K562 (cell line): ENCODE measurements around the gene PRKAR2B. TPM values are rescaled to one million over a fixed set of nuclear protein-coding genes. Genes with fewer than 3 reads are reported as not detected.

Experiments used
- ARID1B ChIP-seq: fragments of 450-650 bp; IDR thresholded peaks from 2 replicates; pipeline ENCODE4 v1.6.1; 2016; ENCODE audit warnings: antibody characterized with exemption, mild to moderate bottlenecking, inconsistent platforms
- ARNT ChIP-seq, 2 experiments: fragments of 450-650 bp; IDR thresholded peaks; 2 replicates each; pipeline ENCODE4 v1.6.1; 2016; ENCODE audit warnings: mild to moderate bottlenecking in 1 of 2
- BCOR ChIP-seq: fragments of 450-650 bp; IDR thresholded peaks from 2 replicates; pipeline ENCODE4 v1.6.1; 2016
- CC2D1A ChIP-seq: fragments of 450-650 bp; IDR thresholded peaks from 2 replicates; pipeline ENCODE4 v1.6.1; 2017; ENCODE audit warnings: mild to moderate bottlenecking
- CCNT2 ChIP-seq: IDR thresholded peaks from 2 replicates; pipeline ENCODE4 v1.6.1; 2011; ENCODE audit warnings: borderline replicate concordance, low read depth, mild to moderate bottlenecking, moderate library complexity, mixed read lengths, low read length; ENCODE audit not compliant: insufficient read length; ENCODE audit errors: extremely low read depth
- DPF2 ChIP-seq: fragments of 450-650 bp; IDR thresholded peaks from 2 replicates; pipeline ENCODE4 v1.6.1; 2016
- ETV1 ChIP-seq: fragments of 450-650 bp; conservative IDR thresholded peaks from 2 replicates; pipeline ENCODE4 v1.6.1; 2016; ENCODE audit warnings: missing genetic modification characterization, control low read depth, low read depth, missing compliant biosample characterization
- FOXM1 ChIP-seq, 2 experiments: fragments of 450-650 bp in 1 of 2; sonication (generic) in 1 of 2; formaldehyde crosslinking in 1 of 2; IDR thresholded peaks; 2 replicates each; pipeline versions ENCODE4 v1.6.1 to v1.9.0; 2017 to 2022; ENCODE audit warnings: low read depth in 2 of 2, mild to moderate bottlenecking in 2 of 2, missing genetic modification reagents in 1 of 2, moderate library complexity in 1 of 2
- GATA2 ChIP-seq: sonication (generic); formaldehyde crosslinking; IDR thresholded peaks from 2 replicates; pipeline ENCODE4 v1.4.0; 2020; ENCODE audit warnings: mild to moderate bottlenecking, missing genetic modification reagents
- HDAC3 ChIP-seq: fragments of 450-650 bp; IDR thresholded peaks from 2 replicates; pipeline ENCODE4 v1.6.1; 2018; ENCODE audit warnings: borderline replicate concordance, mild to moderate bottlenecking, moderate library complexity; ENCODE audit not compliant: partially characterized antibody
- KDM1A ChIP-seq, 2 experiments: fragments of 450-650 bp; IDR thresholded peaks; 2 replicates each; pipeline ENCODE4 v1.6.1; 2016; ENCODE audit warnings: mild to moderate bottlenecking in 2 of 2
- PHF21A ChIP-seq: fragments of 450-650 bp; IDR thresholded peaks from 2 replicates; pipeline ENCODE4 v1.6.1; 2017; ENCODE audit warnings: low read depth, borderline replicate concordance
- RCOR1 ChIP-seq, 2 experiments: IDR thresholded peaks; 2 replicates each; pipeline ENCODE4 v1.6.1; 2012; ENCODE audit warnings: low read depth in 2 of 2, low read length in 2 of 2, borderline replicate concordance in 1 of 2, improper control_type of control experiment in 1 of 2
- SMARCA4 ChIP-seq: fragments of 450-650 bp; IDR thresholded peaks from 2 replicates; pipeline ENCODE4 v1.6.1; 2016
- SMARCC2 ChIP-seq: fragments of 450-650 bp; IDR thresholded peaks from 2 replicates; pipeline ENCODE4 v1.6.1; 2017; ENCODE audit warnings: antibody characterized with exemption, moderate library complexity, mild to moderate bottlenecking, low read depth
- SMC3 ChIP-seq: conservative IDR thresholded peaks from 2 replicates; pipeline ENCODE4 v1.6.1; 2011; ENCODE audit warnings: low read depth, low read length, improper control_type of control experiment; ENCODE audit not compliant: insufficient read depth
- SPI1 ChIP-seq: IDR thresholded peaks from 2 replicates; pipeline ENCODE4 v1.6.1; 2011; ENCODE audit warnings: low read depth, low read length, control low read depth, borderline replicate concordance
- TCF3 ChIP-seq: sonication (generic); formaldehyde crosslinking; IDR thresholded peaks from 2 replicates; pipeline ENCODE4 v1.4.0; 2020; ENCODE audit warnings: mild to moderate bottlenecking, missing genetic modification reagents
- THRAP3 ChIP-seq: fragments of 450-650 bp; IDR thresholded peaks from 2 replicates; pipeline ENCODE4 v1.6.1; 2016; ENCODE audit warnings: mild to moderate bottlenecking, inconsistent platforms, borderline replicate concordance
- TRIM24 ChIP-seq, 2 experiments: fragments of 450-650 bp; IDR thresholded peaks; 2 replicates each; pipeline ENCODE4 v1.6.1; 2016
- TRIM25 ChIP-seq: fragments of 450-650 bp; IDR thresholded peaks from 2 replicates; pipeline ENCODE4 v1.7.0; 2016; ENCODE audit warnings: borderline replicate concordance
- ZNF384 ChIP-seq: IDR thresholded peaks from 2 replicates; pipeline ENCODE4 v1.6.1; 2012; ENCODE audit warnings: low read depth, low read length, improper control_type of control experiment
- ZNF699 ChIP-seq: fragments of 250-450 bp; sonication (Bioruptor Pico); IDR thresholded peaks from 2 replicates; pipeline ENCODE4 v1.8.0; 2021; ENCODE audit warnings: mild to moderate bottlenecking, moderate library complexity; ENCODE audit not compliant: insufficient replicate concordance
- polyA plus RNA-seq, 8 experiments: library from polyadenylated mRNA; depleted of rRNA in 4 of 8; stranded (reverse) in 5 of 8; unstranded in 3 of 8; fragments of >200 nt; fragmentation: Nextera tagmentation in 2 of 8; fragmentation: Illumina TruSeq in 1 of 8; extraction: Ambion mirVana in 2 of 8; extraction: Trizol in 1 of 8; gene quantifications; 2 replicates each; pipeline versions ENCODE4 v1.2.1 to v1.2.3, GENCODE V29; 2011 to 2014; ENCODE audit warnings: inconsistent platforms in 1 of 8, missing spikeins in 1 of 8
- total RNA-seq, 7 experiments: library from RNA; depleted of rRNA in 6 of 7; stranded (reverse); fragments of >200 nt in 6 of 7; fragmentation: Illumina TruSeq in 2 of 7; extraction: Trizol in 2 of 7; gene quantifications; 2 replicates each; pipeline versions ENCODE4 v1.2.1 to v1.2.3, GENCODE V29; 2011 to 2021; ENCODE audit warnings: low replicate concordance in 1 of 7
- TF ChIP-seq, protein P1 (sequence below): fragments of 450-650 bp; IDR thresholded peaks from 2 replicates; pipeline ENCODE4 v1.6.1; 2016; ENCODE audit warnings: borderline replicate concordance
- TF ChIP-seq, protein P2 (sequence below), 3 experiments: IDR thresholded peaks in 2 of 3; conservative IDR thresholded peaks in 1 of 3; 2 replicates each; pipeline ENCODE4 v1.5.1; 2011 to 2012; ENCODE audit warnings: low read length in 3 of 3, mild to moderate bottlenecking in 3 of 3, control low read depth in 2 of 3, improper control_type of control experiment in 1 of 3, inconsistent platforms in 1 of 3, low read depth in 1 of 3, mixed read lengths in 1 of 3, moderate library complexity in 1 of 3; ENCODE audit not compliant: insufficient read depth in 2 of 3

PRKAR2B gene
- total and polyA plus RNA-seq, 9 of the 15 experiments (the other 6 are each of a cell fraction or from before 2014, with no cell fraction given): 59.0 to 173 (median 129) TPM

GRCh38 chr7:107100824-107101223 is 56.3 kb downstream of the PRKAR2B start (continued):
- TF ChIP-seq TRIM25 (0 out of 2 replicates have a peak, but pooled peaks have one; percentile 14), GATA2 (CRISPR knock-in tag) (peak; percentile 61), SMARCC2 (peak; percentile 56; the same call in 1 of the 2 replicates), CC2D1A (peak; percentile 73), HDAC3 (peak; percentile 55), DPF2 (peak; percentile 82), SMARCA4 (peak; percentile 79), RCOR1 (IDR thresholded peaks at IDR 0.05; ENCODE audit: borderline replicate concordance in 1 of 2, low read depth in 2 of 2, low read length in 2 of 2) (peak in 1 of 2 experiments; percentile 87; a peak in 1 of 4 replicates), SMC3 (no peak), BCOR (0 out of 2 replicates have a peak, but pooled peaks have one; percentile 13), CCNT2 (peak; percentile 32), PHF21A (no peak), THRAP3 (no peak), ZNF699 (CRISPR knock-in tag) (no peak), ETV1 (tag) (peak; percentile 47; the same call in 1 of the 2 replicates), TCF3 (peak; percentile 65), ARNT (IDR thresholded peaks at IDR 0.05) (peak in 1 of 2 experiments; percentile 99; a peak in 2 of 4 replicates), ZNF384 (peak; percentile 2), KDM1A (IDR thresholded peaks at IDR 0.05) (peak; percentile 82 to 85), SPI1 (peak; percentile 96), ARID1B (peak; percentile 86), TRIM24 (IDR thresholded peaks at IDR 0.05) (peak; percentile 65 to 74), FOXM1 (IDR thresholded peaks at IDR 0.05; ENCODE audit: low read depth) (peak; percentile 41; the same call in 1 of the 2 replicates), FOXM1 (CRISPR knock-in tag; IDR thresholded peaks at IDR 0.05; ENCODE audit: low read depth) (no peak)
- TF ChIP-seq, protein P1, sequence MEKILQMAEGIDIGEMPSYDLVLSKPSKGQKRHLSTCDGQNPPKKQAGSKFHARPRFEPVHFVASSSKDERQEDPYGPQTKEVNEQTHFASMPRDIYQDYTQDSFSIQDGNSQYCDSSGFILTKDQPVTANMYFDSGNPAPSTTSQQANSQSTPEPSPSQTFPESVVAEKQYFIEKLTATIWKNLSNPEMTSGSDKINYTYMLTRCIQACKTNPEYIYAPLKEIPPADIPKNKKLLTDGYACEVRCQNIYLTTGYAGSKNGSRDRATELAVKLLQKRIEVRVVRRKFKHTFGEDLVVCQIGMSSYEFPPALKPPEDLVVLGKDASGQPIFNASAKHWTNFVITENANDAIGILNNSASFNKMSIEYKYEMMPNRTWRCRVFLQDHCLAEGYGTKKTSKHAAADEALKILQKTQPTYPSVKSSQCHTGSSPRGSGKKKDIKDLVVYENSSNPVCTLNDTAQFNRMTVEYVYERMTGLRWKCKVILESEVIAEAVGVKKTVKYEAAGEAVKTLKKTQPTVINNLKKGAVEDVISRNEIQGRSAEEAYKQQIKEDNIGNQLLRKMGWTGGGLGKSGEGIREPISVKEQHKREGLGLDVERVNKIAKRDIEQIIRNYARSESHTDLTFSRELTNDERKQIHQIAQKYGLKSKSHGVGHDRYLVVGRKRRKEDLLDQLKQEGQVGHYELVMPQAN: peak; percentile 23; the same call in 1 of the 2 replicates
- TF ChIP-seq, protein P2, sequence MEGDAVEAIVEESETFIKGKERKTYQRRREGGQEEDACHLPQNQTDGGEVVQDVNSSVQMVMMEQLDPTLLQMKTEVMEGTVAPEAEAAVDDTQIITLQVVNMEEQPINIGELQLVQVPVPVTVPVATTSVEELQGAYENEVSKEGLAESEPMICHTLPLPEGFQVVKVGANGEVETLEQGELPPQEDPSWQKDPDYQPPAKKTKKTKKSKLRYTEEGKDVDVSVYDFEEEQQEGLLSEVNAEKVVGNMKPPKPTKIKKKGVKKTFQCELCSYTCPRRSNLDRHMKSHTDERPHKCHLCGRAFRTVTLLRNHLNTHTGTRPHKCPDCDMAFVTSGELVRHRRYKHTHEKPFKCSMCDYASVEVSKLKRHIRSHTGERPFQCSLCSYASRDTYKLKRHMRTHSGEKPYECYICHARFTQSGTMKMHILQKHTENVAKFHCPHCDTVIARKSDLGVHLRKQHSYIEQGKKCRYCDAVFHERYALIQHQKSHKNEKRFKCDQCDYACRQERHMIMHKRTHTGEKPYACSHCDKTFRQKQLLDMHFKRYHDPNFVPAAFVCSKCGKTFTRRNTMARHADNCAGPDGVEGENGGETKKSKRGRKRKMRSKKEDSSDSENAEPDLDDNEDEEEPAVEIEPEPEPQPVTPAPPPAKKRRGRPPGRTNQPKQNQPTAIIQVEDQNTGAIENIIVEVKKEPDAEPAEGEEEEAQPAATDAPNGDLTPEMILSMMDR (IDR thresholded peaks at IDR 0.05 in 2 of 3, conservative IDR thresholded peaks at IDR 0.05 in 1 of 3; ENCODE audit: insufficient read depth in 2 of 3, low read depth in 1 of 3, low read length in 3 of 3): no peak
